ENCODE measurements around the gene FBXO42. TPM values are rescaled to one million over a fixed set of nuclear protein-coding genes. Genes with fewer than 3 reads are reported as not detected.

Gene FBXO42
- polyA plus RNA-seq, 3 donors = 11.6 to 18.4 (median 16.9) TPM

DNA sequence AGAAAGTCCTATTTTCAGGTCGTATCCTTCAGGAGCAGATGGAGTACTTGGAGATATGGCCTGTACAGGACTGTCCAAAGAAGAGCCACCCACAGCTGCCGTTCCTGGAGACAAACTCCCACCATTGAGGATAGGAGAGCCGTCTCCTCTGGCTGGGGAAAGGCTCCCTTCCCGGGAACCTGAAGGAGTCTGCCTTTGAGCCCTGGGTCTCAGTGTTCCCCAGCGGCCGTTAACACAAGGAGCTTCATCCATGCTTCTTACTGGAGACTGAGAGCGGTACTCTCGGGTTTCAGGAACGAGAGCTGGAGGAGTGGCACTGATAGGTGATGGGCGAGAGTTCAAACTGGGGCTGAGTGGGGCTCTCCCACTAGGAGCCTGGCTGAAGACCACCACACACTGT lies 100.9 kb downstream of the FBXO42 start:
- no peak for DNase-seq
- H3K9me3 ChIP-seq (replicated peaks in 1 of 2; ENCODE audit: control insufficient read depth in 1 of 2, insufficient read depth in 1 of 2, low read length in 2 of 2) = no peaks in the 10 kb centered on the region
- peaks cover 0 to 3% (median 0%) of the 10 kb centered on the region in 3 donors for H3K27me3 Mint-ChIP-seq (ENCODE audit: low read depth in 3 of 3)
- no peak overlapping the region for H3K9ac ChIP-seq (ENCODE audit: insufficient read depth, low read length, poor library complexity, severe bottlenecking)
- H3K4me2 ChIP-seq (replicated peaks; ENCODE audit: extremely low read depth, low read length, poor library complexity, severe bottlenecking) = no peak overlapping the region
- H3K27ac ChIP-seq (ENCODE audit: low read depth in 1 of 2, low read length in 2 of 2) = no peak overlapping the region
- peaks cover 74 to 92% of the 10 kb centered on the region in 2 donors for H3K36me3 ChIP-seq (replicated peaks in 1 of 2; ENCODE audit: control insufficient read depth in 1 of 2, insufficient read depth in 2 of 2, low read length in 2 of 2)
- peaks cover 27% of the 10 kb centered on the region for H3K4me1 Mint-ChIP-seq
- H4K20me1 ChIP-seq (ENCODE audit: insufficient read depth, low read length) = peaks cover 33% of the 10 kb centered on the region
- peaks cover 16 to 23% of the 10 kb centered on the region in 2 donors for H3K4me1 ChIP-seq (ENCODE audit: control insufficient read depth in 1 of 2, insufficient read depth in 2 of 2, low read length in 2 of 2)
- WGBS (ENCODE audit: insufficient coverage) = 100% methylated on average over 4 of the region's 10 CpGs
- no peak overlapping the region for H2AFZ ChIP-seq (ENCODE audit: insufficient read depth, low read depth, low read length, poor library complexity, severe bottlenecking)
- H3K27me3 ChIP-seq (ENCODE audit: control insufficient read depth in 2 of 2, insufficient read depth in 2 of 2, low read length in 2 of 2) = no peaks in the 10 kb centered on the region
- H3K4me3 Mint-ChIP-seq = no peak overlapping the region
- TF ChIP-seq, protein P1, sequence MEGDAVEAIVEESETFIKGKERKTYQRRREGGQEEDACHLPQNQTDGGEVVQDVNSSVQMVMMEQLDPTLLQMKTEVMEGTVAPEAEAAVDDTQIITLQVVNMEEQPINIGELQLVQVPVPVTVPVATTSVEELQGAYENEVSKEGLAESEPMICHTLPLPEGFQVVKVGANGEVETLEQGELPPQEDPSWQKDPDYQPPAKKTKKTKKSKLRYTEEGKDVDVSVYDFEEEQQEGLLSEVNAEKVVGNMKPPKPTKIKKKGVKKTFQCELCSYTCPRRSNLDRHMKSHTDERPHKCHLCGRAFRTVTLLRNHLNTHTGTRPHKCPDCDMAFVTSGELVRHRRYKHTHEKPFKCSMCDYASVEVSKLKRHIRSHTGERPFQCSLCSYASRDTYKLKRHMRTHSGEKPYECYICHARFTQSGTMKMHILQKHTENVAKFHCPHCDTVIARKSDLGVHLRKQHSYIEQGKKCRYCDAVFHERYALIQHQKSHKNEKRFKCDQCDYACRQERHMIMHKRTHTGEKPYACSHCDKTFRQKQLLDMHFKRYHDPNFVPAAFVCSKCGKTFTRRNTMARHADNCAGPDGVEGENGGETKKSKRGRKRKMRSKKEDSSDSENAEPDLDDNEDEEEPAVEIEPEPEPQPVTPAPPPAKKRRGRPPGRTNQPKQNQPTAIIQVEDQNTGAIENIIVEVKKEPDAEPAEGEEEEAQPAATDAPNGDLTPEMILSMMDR (IDR thresholded peaks at IDR 0.05) = no peak
- H3K4me3 ChIP-seq (replicated peaks in 1 of 3; ENCODE audit: low read depth in 2 of 3, low read length in 3 of 3) = no peak overlapping the region
- no peaks in the 10 kb centered on the region for H3K79me2 ChIP-seq (ENCODE audit: insufficient read depth, low read length)
- peaks cover 75 to 82% of the 10 kb centered on the region in 2 donors for H3K36me3 Mint-ChIP-seq
- no peaks in the 10 kb centered on the region for H3K9me3 Mint-ChIP-seq
- intact Hi-C loops (cut with micrococcal nuclease) = no loop called here
- peak overlapping the region in 1 of 7 donors; percentile 15 for H3K27ac Mint-ChIP-seq

DNA sequence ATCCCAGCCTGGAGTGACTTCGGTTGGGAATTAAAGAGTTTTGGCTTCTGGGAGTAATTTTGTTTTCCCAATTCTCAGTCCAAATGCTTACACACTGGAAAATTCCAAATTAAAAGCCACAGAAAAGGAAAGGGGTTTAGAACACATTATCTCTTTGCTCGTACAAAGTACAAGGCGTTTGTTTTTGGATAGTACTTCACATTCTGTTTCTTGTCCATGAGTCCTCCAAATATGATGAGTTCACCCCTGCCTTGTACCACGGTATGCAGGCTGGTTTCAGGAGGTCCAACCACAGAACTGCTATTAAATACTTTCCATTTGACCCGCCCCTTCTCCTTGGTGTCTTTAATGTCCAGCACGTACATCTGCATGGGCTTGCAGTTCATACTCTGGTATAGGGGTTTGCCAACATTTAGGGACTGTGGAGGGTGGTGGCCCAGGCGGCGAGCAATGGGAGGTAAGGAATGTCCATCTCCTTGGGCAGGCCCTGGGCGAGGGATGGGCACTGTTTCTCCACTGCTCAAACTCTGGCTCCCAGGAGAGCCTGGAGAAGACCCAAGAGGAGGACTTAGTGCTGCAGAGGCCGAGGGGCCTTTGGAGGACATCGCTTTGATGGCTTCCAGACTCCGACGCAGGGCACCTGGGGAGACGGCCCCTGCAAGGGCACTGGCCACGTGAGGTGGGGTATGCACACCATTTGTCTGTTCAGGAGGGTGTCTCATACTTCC lies 101.6 kb downstream of the FBXO42 start:
- no peaks in the 10 kb centered on the region for H3K9me3 ChIP-seq (replicated peaks in 1 of 2; ENCODE audit: control insufficient read depth in 1 of 2, insufficient read depth in 1 of 2, low read length in 2 of 2)
- WGBS (ENCODE audit: insufficient coverage) = 100% methylated on average over 7 of the region's 15 CpGs
- TF ChIP-seq, protein P1 (IDR thresholded peaks at IDR 0.05) = no peak
- H2AFZ ChIP-seq (ENCODE audit: insufficient read depth, low read depth, low read length, poor library complexity, severe bottlenecking) = no peak overlapping the region
- H3K27ac Mint-ChIP-seq = peak overlapping the region in 2 of 7 donors; percentile 13 to 60
- peaks cover 0 to 3% (median 0%) of the 10 kb centered on the region in 3 donors for H3K27me3 Mint-ChIP-seq (ENCODE audit: low read depth in 3 of 3)
- H3K4me1 Mint-ChIP-seq = peaks cover 27% of the 10 kb centered on the region
- H3K4me1 ChIP-seq (ENCODE audit: control insufficient read depth in 1 of 2, insufficient read depth in 2 of 2, low read length in 2 of 2) = peaks cover 16 to 23% of the 10 kb centered on the region in 2 donors
- H3K9ac ChIP-seq (ENCODE audit: insufficient read depth, low read length, poor library complexity, severe bottlenecking) = no peak overlapping the region
- no peaks in the 10 kb centered on the region for H3K9me3 Mint-ChIP-seq
- intact Hi-C loops (cut with micrococcal nuclease) = no loop called here
- H3K4me2 ChIP-seq (replicated peaks; ENCODE audit: extremely low read depth, low read length, poor library complexity, severe bottlenecking) = no peak overlapping the region
- H3K4me3 ChIP-seq (replicated peaks in 1 of 3; ENCODE audit: low read depth in 2 of 3, low read length in 3 of 3) = no peak overlapping the region
- H3K27me3 ChIP-seq (ENCODE audit: control insufficient read depth in 2 of 2, insufficient read depth in 2 of 2, low read length in 2 of 2) = no peaks in the 10 kb centered on the region
- peaks cover 33% of the 10 kb centered on the region for H4K20me1 ChIP-seq (ENCODE audit: insufficient read depth, low read length)
- H3K36me3 ChIP-seq (replicated peaks in 1 of 2; ENCODE audit: control insufficient read depth in 1 of 2, insufficient read depth in 2 of 2, low read length in 2 of 2) = peaks cover 68 to 92% of the 10 kb centered on the region in 2 donors
- H3K36me3 Mint-ChIP-seq = peaks cover 72 to 81% of the 10 kb centered on the region in 2 donors
- H3K27ac ChIP-seq (ENCODE audit: low read depth in 1 of 2, low read length in 2 of 2) = no peak overlapping the region
- no peak for DNase-seq
- no peaks in the 10 kb centered on the region for H3K79me2 ChIP-seq (ENCODE audit: insufficient read depth, low read length)
- no peak overlapping the region for H3K4me3 Mint-ChIP-seq

Data from CD14-positive monocyte (primary cell).